ENCODE measurements around the gene ACVR1C. TPM values are rescaled to one million over a fixed set of nuclear protein-coding genes. Genes with fewer than 3 reads are reported as not detected.

The ACVR1C gene
- total and polyA plus RNA-seq, 2 of the 4 experiments (the other 2 are of a cell fraction): 0.07 to 0.18 TPM

GRCh38 chr2:157620956-157621355 lies 7.7 kb downstream of the ACVR1C start:
- Histone ChIP-seq H4K5ac (ENCODE audit: low read depth, low read length) (no peak overlapping the region), H3K4ac (ENCODE audit: low read depth, low read length) (no peak overlapping the region), H4K91ac (ENCODE audit: insufficient read depth, low read depth, low read length) (no peak overlapping the region), H3K36me3 (ENCODE audit: control insufficient read depth, insufficient read depth, low read length) (no peaks in the 10 kb centered on the region), H3K27ac (ENCODE audit: insufficient read depth, low read length) (no peak overlapping the region), H3K9ac (ENCODE audit: low read depth, low read length) (no peak overlapping the region), H3K56ac (ENCODE audit: extremely low read depth, insufficient read depth, low read length) (no peak overlapping the region), H3K9me1 (ENCODE audit: insufficient read depth, low read length) (no peaks in the 10 kb centered on the region), H3K9me3 (ENCODE audit: control insufficient read depth, insufficient read depth, low read length) (no peaks in the 10 kb centered on the region), H3K4me2 (ENCODE audit: low read depth, low read length) (no peak overlapping the region), H2AK5ac (ENCODE audit: low read depth, low read length) (no peak overlapping the region), H3K4me1 (ENCODE audit: control insufficient read depth, insufficient read depth, low read length) (no peaks in the 10 kb centered on the region), H2BK5ac (ENCODE audit: low read depth, low read length, poor library complexity, severe bottlenecking) (no peak overlapping the region), H3K23ac (ENCODE audit: low read depth, low read length) (no peak overlapping the region), H3K4me3 (ENCODE audit: insufficient read depth, low read depth, low read length) (no peak overlapping the region), H4K8ac (ENCODE audit: low read depth in 2 of 2, low read length in 2 of 2) (no peak overlapping the region), H4K20me1 (ENCODE audit: insufficient read depth, low read length) (no peaks in the 10 kb centered on the region), H2AFZ (replicated peaks; ENCODE audit: low read length, poor library complexity) (no peak overlapping the region), H2AK9ac (replicated peaks; ENCODE audit: low read depth, low read length, poor library complexity) (no peak overlapping the region), H3K79me1 (ENCODE audit: low read depth in 1 of 2, low read length in 2 of 2) (no peaks in the 10 kb centered on the region), H2BK20ac (ENCODE audit: low read depth, low read length) (no peak overlapping the region), H3K18ac (ENCODE audit: low read depth, low read length) (no peak overlapping the region), H3K27me3 (ENCODE audit: control insufficient read depth, insufficient read depth, low read length) (peaks cover 2% of the 10 kb centered on the region), H2BK120ac (ENCODE audit: low read depth, low read length) (no peak overlapping the region), H3K14ac (replicated peaks; ENCODE audit: low read depth, low read length) (no peak overlapping the region), H2BK15ac (ENCODE audit: low read depth, low read length) (no peak overlapping the region)
- ATAC-seq (ENCODE audit: low read depth): peak; percentile 51
- no CpG with 5 or more reads among the region's 1 CpG for WGBS, 2 experiments (ENCODE audit: extremely low coverage in 2 of 2, insufficient read length in 1 of 2)
- intact Hi-C loops (cut with micrococcal nuclease) (no loop called here), dilution Hi-C loops (cut with HindIII; ENCODE audit: low sequenced_read_pairs, unreplicated experiment) (no loop called here), in situ Hi-C loops (cut with MboI; ENCODE audit: low sequenced_read_pairs) (no loop called here)
- BruUV-seq (replicated peaks): no TSS peak
- TF ChIP-seq CEBPB (IDR thresholded peaks at IDR 0.05; ENCODE audit: low read depth, low read length): no peak
- no peak for TF ChIP-seq CTCF (conservative IDR thresholded peaks at IDR 0.05; ENCODE audit: low read depth, low read length)
- peak; percentile 25 for DNase-seq
- ChIA-PET CTCF (interaction anchor here (2.0 kb wide), 1 partner anchor 8 kb away, joined by 9 read pairs; the partner anchor contains the start of gene ACVR1C), POLR2A (ENCODE audit: unreplicated experiment) (no interaction called here)

Data from IMR-90 (cell line).